Gastrocnemius medialis (tissue), 4 donors: Measurements from ENCODE around the gene LAMA1. TPM values are rescaled to one million over a fixed set of nuclear protein-coding genes. Genes with fewer than 3 reads are reported as not detected.

ENCODE experiments used
- ATAC-seq, 2 donors: fragments of 150-250 bp; one replicate each; pipeline ENCODE4 v1.9.1; 2016
- DNase-seq, 2 donors: peaks; one replicate each; pipeline ENCODE4 v3.0.0-alpha.2; 2019
- H3K27ac ChIP-seq, 4 donors: fragments of 200-600 bp; sonication (generic); 1 replicate in 1 of 4; 2 replicates in 3 of 4; pipeline ENCODE4 v1.5.1; 2016 to 2018; ENCODE audit warnings: mild to moderate bottlenecking in 2 of 4, moderate library complexity in 1 of 4
- H3K27me3 ChIP-seq, 3 donors: fragments of 200-600 bp; sonication (generic) in 2 of 3; 1 replicate in 1 of 3; 2 replicates in 2 of 3; pipeline versions ENCODE4 v1.5.1 to v1.6.0; 2016 to 2019; ENCODE audit warnings: mild to moderate bottlenecking in 1 of 3, moderate library complexity in 1 of 3
- H3K36me3 ChIP-seq, 2 donors: fragments of 200-600 bp; sonication (generic) in 1 of 2; one replicate each; pipeline ENCODE4 v1.5.1; 2017 to 2018
- H3K4me1 ChIP-seq, 2 donors: fragments of 200-600 bp; sonication (generic) in 1 of 2; one replicate each; pipeline ENCODE4 v1.5.1; 2016 to 2017; ENCODE audit warnings: mild to moderate bottlenecking in 2 of 2
- H3K4me3 ChIP-seq, 4 donors: fragments of 200-600 bp; sonication (generic) in 3 of 4; 1 replicate in 1 of 4; 2 replicates in 3 of 4; pipeline ENCODE4 v1.5.1; 2016 to 2019; ENCODE audit warnings: mild to moderate bottlenecking in 2 of 4
- H3K9me3 ChIP-seq, 3 donors: fragments of 200-600 bp; sonication (generic) in 2 of 3; 1 replicate in 1 of 3; 2 replicates in 2 of 3; pipeline ENCODE4 v1.5.1; 2016 to 2019
- CTCF ChIP-seq, 5 experiments: fragments of 450-650 bp in 3 of 5; fragments of 200-600 bp in 2 of 5; sonication (generic) in 2 of 5; IDR thresholded peaks in 4 of 5; conservative IDR thresholded peaks in 1 of 5; 1 replicate in 4 of 5; 2 replicates in 1 of 5; pipeline ENCODE4 v1.5.1; 2016 to 2019; ENCODE audit warnings: antibody characterized with exemption in 5 of 5, mild to moderate bottlenecking in 3 of 5, moderate library complexity in 3 of 5
- POLR2A ChIP-seq, 2 donors: fragments of 450-650 bp; IDR thresholded peaks; one replicate each; pipeline ENCODE4 v1.6.1; 2017; ENCODE audit warnings: antibody characterized with exemption in 2 of 2, mild to moderate bottlenecking in 2 of 2, moderate library complexity in 2 of 2
- in situ Hi-C, 4 donors: fragments of 200-750 bp; cut with MboI; loops; one replicate each; pipeline versions ENCODE4 v1.15.0 to v1.8.0; 2017; ENCODE audit warnings: low sequenced_read_pairs in 4 of 4
- intact Hi-C: fragments of 100-400 bp; cut with DNase I; formaldehyde crosslinking; loops from one replicate; pipeline ENCODE4 v1.15.1; 2023; ENCODE audit warnings: low total_unique reads
- total RNA-seq, 4 donors: library from RNA; depleted of rRNA; stranded (reverse); fragments of >200 nt; gene quantifications; one replicate each; pipeline versions ENCODE4 v1.1.0 to v1.2.3, GENCODE V29; 2016

Gene LAMA1
- total RNA-seq, 4 donors from 2014 or later = 0.05 to 0.44 (median 0.09) TPM

- ATAC-seq (no peak), DNase-seq (no peak)
- Histone ChIP-seq H3K9me3 (no peaks in the 10 kb centered on the region), H3K4me3 (no peak overlapping the region), H3K4me1 (no peaks in the 10 kb centered on the region), H3K36me3 (no peaks in the 10 kb centered on the region), H3K27ac (no peak overlapping the region), H3K27me3 (no peaks in the 10 kb centered on the region)
- no peak for TF ChIP-seq CTCF (IDR thresholded peaks at IDR 0.05 in 4 of 5, conservative IDR thresholded peaks at IDR 0.05 in 1 of 5)
- no peak for TF ChIP-seq POLR2A (IDR thresholded peaks at IDR 0.05)
- in situ Hi-C loops = no loop called here
- intact Hi-C loops = no loop called here
Measured at GRCh38 chr18:7059276-7059675, 58.3 kb downstream of the LAMA1 start.

GRCh38 chr18:7056026-7056425, 61.6 kb downstream of the LAMA1 start:
- H3K27ac ChIP-seq = no peak overlapping the region
- DNase-seq (no peak), ATAC-seq (no peak)
- H3K4me1 ChIP-seq = no peaks in the 10 kb centered on the region
- intact Hi-C loops = no loop called here
- no peaks in the 10 kb centered on the region for H3K36me3 ChIP-seq
- in situ Hi-C loops = no loop called here
- TF ChIP-seq POLR2A (IDR thresholded peaks at IDR 0.05) = no peak
- no peak for TF ChIP-seq CTCF (IDR thresholded peaks at IDR 0.05 in 4 of 5, conservative IDR thresholded peaks at IDR 0.05 in 1 of 5)
- H3K9me3 ChIP-seq = no peaks in the 10 kb centered on the region
- no peak overlapping the region for H3K4me3 ChIP-seq
- H3K27me3 ChIP-seq = no peaks in the 10 kb centered on the region

DNA sequence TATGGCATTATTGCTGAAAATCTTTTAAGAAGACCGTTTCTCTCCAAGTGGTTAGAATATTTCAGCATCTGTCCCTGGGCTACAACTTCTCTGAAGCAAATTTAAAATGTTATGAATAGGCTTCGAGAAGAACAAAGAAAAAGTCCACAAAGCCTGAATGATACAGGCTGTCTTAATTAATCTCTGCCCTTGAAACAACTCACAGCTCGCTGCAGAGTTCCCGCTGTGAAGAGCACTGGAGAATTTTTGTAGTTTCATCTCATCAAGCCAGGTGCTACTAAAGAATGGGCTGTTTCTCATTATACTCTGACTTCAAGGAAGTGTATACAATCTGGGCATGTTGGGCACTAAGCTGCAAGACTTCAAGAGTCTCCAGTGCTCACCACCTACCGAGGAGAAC, 67.6 kb downstream of the LAMA1 start:
- Histone ChIP-seq H3K27me3 (no peaks in the 10 kb centered on the region), H3K4me3 (no peak overlapping the region), H3K27ac (no peak overlapping the region), H3K36me3 (no peaks in the 10 kb centered on the region), H3K4me1 (no peaks in the 10 kb centered on the region), H3K9me3 (no peaks in the 10 kb centered on the region)
- DNase-seq (no peak), ATAC-seq (no peak)
- in situ Hi-C loops (no loop called here), intact Hi-C loops (no loop called here)
- TF ChIP-seq CTCF (IDR thresholded peaks at IDR 0.05 in 4 of 5, conservative IDR thresholded peaks at IDR 0.05 in 1 of 5) (no peak), POLR2A (IDR thresholded peaks at IDR 0.05) (no peak)

GRCh38 chr18:7048081-7048480, 69.5 kb downstream of the LAMA1 start:
- intact Hi-C loops = no loop called here
- ATAC-seq (no peak), DNase-seq (no peak)
- H3K27me3 ChIP-seq = no peaks in the 10 kb centered on the region
- in situ Hi-C loops = no loop called here
- no peak overlapping the region for H3K4me3 ChIP-seq
- no peaks in the 10 kb centered on the region for H3K9me3 ChIP-seq
- H3K36me3 ChIP-seq = no peaks in the 10 kb centered on the region
- H3K4me1 ChIP-seq = no peaks in the 10 kb centered on the region
- no peak overlapping the region for H3K27ac ChIP-seq
- no peak for TF ChIP-seq POLR2A (IDR thresholded peaks at IDR 0.05)
- TF ChIP-seq CTCF (IDR thresholded peaks at IDR 0.05 in 4 of 5, conservative IDR thresholded peaks at IDR 0.05 in 1 of 5) = no peak

- no peak for ATAC-seq
- intact Hi-C loops = no loop called here
- DNase-seq = no peak
- Histone ChIP-seq H3K9me3 (no peaks in the 10 kb centered on the region), H3K27me3 (no peaks in the 10 kb centered on the region), H3K4me1 (no peaks in the 10 kb centered on the region), H3K36me3 (no peaks in the 10 kb centered on the region), H3K4me3 (no peak overlapping the region), H3K27ac (no peak overlapping the region)
- in situ Hi-C loops = no loop called here
- no peak for TF ChIP-seq POLR2A (IDR thresholded peaks at IDR 0.05)
- no peak for TF ChIP-seq CTCF (IDR thresholded peaks at IDR 0.05 in 4 of 5, conservative IDR thresholded peaks at IDR 0.05 in 1 of 5)
Measured at GRCh38 chr18:7047336-7047735, 70.3 kb downstream of the LAMA1 start.
